ENCODE measurements around the gene AKAP13. TPM values are rescaled to one million over a fixed set of nuclear protein-coding genes. Genes with fewer than 3 reads are reported as not detected.

The AKAP13 gene
- polyA plus RNA-seq, 3 donors, result 47.9 to 99.7 (median 92.6) TPM

DNA sequence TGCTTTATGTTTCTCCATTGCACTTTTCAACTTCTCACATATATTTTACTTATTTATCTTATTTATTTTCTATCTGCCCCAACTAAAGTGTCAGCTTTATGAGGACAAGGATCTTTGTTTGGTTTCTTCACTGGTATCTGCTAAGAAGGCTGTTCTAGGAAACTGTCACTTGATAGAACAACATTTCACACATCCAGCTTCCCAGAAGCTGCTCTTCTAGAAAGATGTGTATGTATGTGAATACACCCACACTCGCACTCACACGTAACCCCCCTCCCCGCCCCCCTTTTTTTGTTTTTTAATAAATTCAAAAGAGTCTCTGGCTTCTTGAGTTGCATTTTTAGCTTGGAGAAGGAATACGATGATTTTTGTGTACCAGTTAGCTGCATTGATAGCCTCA is 143.1 kb downstream of the AKAP13 start:
- Histone ChIP-seq H3K4me3 (replicated peaks in 1 of 3; ENCODE audit: low read depth in 2 of 3, low read length in 3 of 3) (no peak overlapping the region), H3K27ac (ENCODE audit: low read depth in 1 of 2, low read length in 2 of 2) (no peak overlapping the region), H3K9ac (ENCODE audit: insufficient read depth, low read length, poor library complexity, severe bottlenecking) (no peak overlapping the region), H3K4me1 (ENCODE audit: control insufficient read depth in 1 of 2, insufficient read depth in 2 of 2, low read length in 2 of 2) (peaks cover 21 to 25% of the 10 kb centered on the region in 2 donors), H3K79me2 (ENCODE audit: insufficient read depth, low read length) (peaks cover 7% of the 10 kb centered on the region), H3K36me3 (replicated peaks in 1 of 2; ENCODE audit: control insufficient read depth in 1 of 2, insufficient read depth in 2 of 2, low read length in 2 of 2) (no peaks in the 10 kb centered on the region), H3K4me2 (replicated peaks; ENCODE audit: extremely low read depth, low read length, poor library complexity, severe bottlenecking) (no peak overlapping the region), H3K9me3 (replicated peaks in 1 of 2; ENCODE audit: control insufficient read depth in 1 of 2, insufficient read depth in 1 of 2, low read length in 2 of 2) (no peaks in the 10 kb centered on the region), H2AFZ (ENCODE audit: insufficient read depth, low read depth, low read length, poor library complexity, severe bottlenecking) (no peak overlapping the region), H3K27me3 (ENCODE audit: control insufficient read depth in 2 of 2, insufficient read depth in 2 of 2, low read length in 2 of 2) (no peaks in the 10 kb centered on the region), H4K20me1 (ENCODE audit: insufficient read depth, low read length) (no peaks in the 10 kb centered on the region)
- Mint-ChIP-seq H3K9me3 (no peaks in the 10 kb centered on the region), H3K27me3 (ENCODE audit: low read depth in 3 of 3) (no peaks in the 10 kb centered on the region), H3K4me3 (no peak overlapping the region), H3K27ac (no peak overlapping the region), H3K36me3 (peaks cover 2 to 9% of the 10 kb centered on the region in 2 donors), H3K4me1 (peaks cover 34% of the 10 kb centered on the region)
- intact Hi-C loops (cut with micrococcal nuclease), result no loop called here
- 80% methylated on average over 1 of the region's 4 CpGs for WGBS (ENCODE audit: insufficient coverage)
- no peak for DNase-seq
- TF ChIP-seq CTCF (IDR thresholded peaks at IDR 0.05), result no peak

GRCh38 chr15:85525755-85526154 is 145.4 kb downstream of the AKAP13 start:
- Histone ChIP-seq H3K27ac (ENCODE audit: low read depth in 1 of 2, low read length in 2 of 2) (no peak overlapping the region), H3K79me2 (ENCODE audit: insufficient read depth, low read length) (no peaks in the 10 kb centered on the region), H3K27me3 (ENCODE audit: control insufficient read depth in 2 of 2, insufficient read depth in 2 of 2, low read length in 2 of 2) (no peaks in the 10 kb centered on the region), H2AFZ (ENCODE audit: insufficient read depth, low read depth, low read length, poor library complexity, severe bottlenecking) (no peak overlapping the region), H3K9me3 (replicated peaks in 1 of 2; ENCODE audit: control insufficient read depth in 1 of 2, insufficient read depth in 1 of 2, low read length in 2 of 2) (no peaks in the 10 kb centered on the region), H3K4me3 (replicated peaks in 1 of 3; ENCODE audit: low read depth in 2 of 3, low read length in 3 of 3) (no peak overlapping the region), H3K4me1 (ENCODE audit: control insufficient read depth in 1 of 2, insufficient read depth in 2 of 2, low read length in 2 of 2) (peaks cover 23 to 35% of the 10 kb centered on the region in 2 donors), H3K36me3 (replicated peaks in 1 of 2; ENCODE audit: control insufficient read depth in 1 of 2, insufficient read depth in 2 of 2, low read length in 2 of 2) (no peaks in the 10 kb centered on the region), H3K4me2 (replicated peaks; ENCODE audit: extremely low read depth, low read length, poor library complexity, severe bottlenecking) (no peak overlapping the region), H3K9ac (ENCODE audit: insufficient read depth, low read length, poor library complexity, severe bottlenecking) (no peak overlapping the region), H4K20me1 (ENCODE audit: insufficient read depth, low read length) (no peaks in the 10 kb centered on the region)
- Mint-ChIP-seq H3K9me3 (no peaks in the 10 kb centered on the region), H3K27me3 (ENCODE audit: low read depth in 3 of 3) (no peaks in the 10 kb centered on the region), H3K36me3 (peaks cover 2 to 9% of the 10 kb centered on the region in 2 donors), H3K4me1 (peaks cover 42% of the 10 kb centered on the region), H3K4me3 (no peak overlapping the region), H3K27ac (no peak overlapping the region)
- TF ChIP-seq CTCF (IDR thresholded peaks at IDR 0.05), result no peak
- DNase-seq, result no peak
- intact Hi-C loops (cut with micrococcal nuclease), result no loop called here
